ENCODE results near the gene TLR5. TPM values are rescaled to one million over a fixed set of nuclear protein-coding genes. Genes with fewer than 3 reads are reported as not detected.

The TLR5 gene
- total RNA-seq, 4 donors from 2014 or later = 2.8 to 8.3 (median 6.1) TPM

DNA sequence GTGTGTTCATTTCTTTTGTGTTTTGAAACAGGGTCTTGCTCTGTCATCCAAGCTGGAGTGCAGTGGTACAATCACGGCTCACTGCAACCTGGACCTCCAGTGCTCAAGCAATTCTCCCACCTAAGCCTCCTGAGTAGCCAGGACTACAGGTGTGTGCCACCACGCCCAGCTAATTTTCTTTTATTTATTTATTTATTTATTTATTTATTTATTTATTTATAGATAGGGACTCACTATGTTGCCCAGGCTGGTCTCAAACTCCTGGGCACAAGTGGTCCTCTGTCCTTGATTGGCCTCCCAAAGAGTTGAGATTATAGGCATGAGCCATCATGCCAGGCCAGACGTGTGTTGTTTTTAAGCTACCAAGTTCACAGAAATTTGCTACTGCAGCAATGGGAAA lies 43.8 kb upstream of the TLR5 start:
- Histone ChIP-seq H3K36me3 (no peaks in the 10 kb centered on the region), H3K4me3 (no peak overlapping the region), H3K27ac (replicated peaks in 1 of 4) (no peak overlapping the region), H3K4me1 (no peaks in the 10 kb centered on the region), H3K9me3 (no peaks in the 10 kb centered on the region), H3K27me3 (no peaks in the 10 kb centered on the region)
- TF ChIP-seq, protein P1, sequence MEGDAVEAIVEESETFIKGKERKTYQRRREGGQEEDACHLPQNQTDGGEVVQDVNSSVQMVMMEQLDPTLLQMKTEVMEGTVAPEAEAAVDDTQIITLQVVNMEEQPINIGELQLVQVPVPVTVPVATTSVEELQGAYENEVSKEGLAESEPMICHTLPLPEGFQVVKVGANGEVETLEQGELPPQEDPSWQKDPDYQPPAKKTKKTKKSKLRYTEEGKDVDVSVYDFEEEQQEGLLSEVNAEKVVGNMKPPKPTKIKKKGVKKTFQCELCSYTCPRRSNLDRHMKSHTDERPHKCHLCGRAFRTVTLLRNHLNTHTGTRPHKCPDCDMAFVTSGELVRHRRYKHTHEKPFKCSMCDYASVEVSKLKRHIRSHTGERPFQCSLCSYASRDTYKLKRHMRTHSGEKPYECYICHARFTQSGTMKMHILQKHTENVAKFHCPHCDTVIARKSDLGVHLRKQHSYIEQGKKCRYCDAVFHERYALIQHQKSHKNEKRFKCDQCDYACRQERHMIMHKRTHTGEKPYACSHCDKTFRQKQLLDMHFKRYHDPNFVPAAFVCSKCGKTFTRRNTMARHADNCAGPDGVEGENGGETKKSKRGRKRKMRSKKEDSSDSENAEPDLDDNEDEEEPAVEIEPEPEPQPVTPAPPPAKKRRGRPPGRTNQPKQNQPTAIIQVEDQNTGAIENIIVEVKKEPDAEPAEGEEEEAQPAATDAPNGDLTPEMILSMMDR (IDR thresholded peaks at IDR 0.05) = no peak
- no peak for TF ChIP-seq EP300 (IDR thresholded peaks at IDR 0.05)
- no peak for TF ChIP-seq POLR2AphosphoS5 (IDR thresholded peaks at IDR 0.05)
- TF ChIP-seq POLR2A (IDR thresholded peaks at IDR 0.05; ENCODE audit: low read depth) = no peak
- no peak for DNase-seq (ENCODE audit: extremely low spot score)
- intact Hi-C loops (cut with DNase I) = no loop called here
- 96% methylated on average over 3 of the region's 3 CpGs for WGBS

DNA sequence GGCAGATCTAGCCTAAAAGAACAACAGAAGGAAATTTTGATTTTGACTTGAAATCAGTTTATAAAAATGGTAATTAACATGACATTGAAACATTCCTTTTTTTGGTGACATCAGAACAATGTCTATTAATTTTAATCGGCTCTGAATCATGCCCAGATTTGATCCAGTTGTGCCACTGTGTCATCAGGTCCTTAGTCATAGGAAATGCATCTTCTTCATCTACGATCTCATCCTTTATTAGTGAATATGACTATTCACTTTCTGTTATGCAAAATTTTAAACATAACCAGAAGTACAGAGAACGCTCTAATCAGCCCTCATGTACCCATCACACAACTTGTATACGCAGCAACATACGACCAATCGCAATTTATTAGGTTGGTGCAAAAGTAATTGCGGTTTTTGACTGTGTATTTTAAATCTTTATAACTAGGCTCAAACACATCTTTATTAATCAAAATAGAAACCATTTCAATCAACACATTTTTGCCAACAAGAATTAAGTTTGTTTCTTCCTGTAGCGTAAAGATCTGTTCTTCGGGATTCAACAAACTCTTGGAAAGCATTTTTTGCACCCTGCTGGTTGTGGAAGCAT lies 40.3 kb upstream of the TLR5 start:
- DNase-seq (ENCODE audit: extremely low spot score) = no peak
- intact Hi-C loops (cut with DNase I) = no loop called here
- H3K27me3 ChIP-seq = no peaks in the 10 kb centered on the region
- H3K27ac ChIP-seq (replicated peaks in 1 of 4) = no peak overlapping the region
- H3K9me3 ChIP-seq = no peaks in the 10 kb centered on the region
- WGBS = 86% methylated on average over 9 of the region's 9 CpGs
- TF ChIP-seq, protein P1 (IDR thresholded peaks at IDR 0.05) = no peak
- TF ChIP-seq EP300 (IDR thresholded peaks at IDR 0.05) (no peak), POLR2A (IDR thresholded peaks at IDR 0.05; ENCODE audit: low read depth) (no peak), POLR2AphosphoS5 (IDR thresholded peaks at IDR 0.05) (no peak)
- peaks cover 3 to 13% (median 4%) of the 10 kb centered on the region in 4 donors for H3K4me1 ChIP-seq
- H3K36me3 ChIP-seq = no peaks in the 10 kb centered on the region
- H3K4me3 ChIP-seq = no peak overlapping the region

DNA sequence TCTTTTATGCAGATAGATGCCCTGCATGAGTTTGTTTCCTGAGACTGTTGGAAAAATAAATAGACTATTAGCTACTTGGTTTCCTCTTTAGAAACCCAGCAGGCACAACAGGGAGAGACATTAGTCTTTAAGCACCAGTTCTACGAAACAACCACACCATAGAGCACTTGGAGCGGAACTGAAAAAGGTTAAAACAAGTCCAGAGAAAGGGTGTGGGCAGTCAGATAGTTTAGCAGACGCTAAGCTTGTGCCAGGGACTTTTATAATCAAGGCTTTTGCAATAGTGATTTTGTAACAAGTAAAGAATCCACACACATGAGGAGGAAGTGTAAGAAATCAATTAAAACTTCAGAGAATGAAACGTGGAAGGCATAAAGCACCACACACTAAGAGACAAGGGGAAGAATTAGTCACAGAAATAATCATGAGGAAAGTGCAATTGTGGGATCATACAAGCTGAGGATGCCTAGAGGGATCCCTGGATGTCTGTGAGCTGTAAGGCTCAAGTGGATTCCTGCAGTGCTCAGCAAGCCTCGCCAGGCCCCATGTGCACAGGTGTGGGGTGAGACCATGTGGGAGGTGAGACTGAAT lies 37.8 kb upstream of the TLR5 start:
- H3K9me3 ChIP-seq = no peaks in the 10 kb centered on the region
- intact Hi-C loops (cut with DNase I) = no loop called here
- WGBS = 46% methylated on average over 5 of the region's 5 CpGs
- no peaks in the 10 kb centered on the region for H3K36me3 ChIP-seq
- H3K4me1 ChIP-seq = peaks cover 3 to 13% (median 4%) of the 10 kb centered on the region in 4 donors
- TF ChIP-seq POLR2AphosphoS5 (IDR thresholded peaks at IDR 0.05) (peak; percentile 37 to 44), EP300 (IDR thresholded peaks at IDR 0.05) (no peak)
- H3K27me3 ChIP-seq = no peaks in the 10 kb centered on the region
- DNase-seq (ENCODE audit: extremely low spot score) = peak; percentile 5
- H3K4me3 ChIP-seq = no peak overlapping the region
- peak overlapping the region in 3 of 4 donors; percentile 26 to 56 (median 31) for H3K27ac ChIP-seq (replicated peaks in 1 of 4)

DNA sequence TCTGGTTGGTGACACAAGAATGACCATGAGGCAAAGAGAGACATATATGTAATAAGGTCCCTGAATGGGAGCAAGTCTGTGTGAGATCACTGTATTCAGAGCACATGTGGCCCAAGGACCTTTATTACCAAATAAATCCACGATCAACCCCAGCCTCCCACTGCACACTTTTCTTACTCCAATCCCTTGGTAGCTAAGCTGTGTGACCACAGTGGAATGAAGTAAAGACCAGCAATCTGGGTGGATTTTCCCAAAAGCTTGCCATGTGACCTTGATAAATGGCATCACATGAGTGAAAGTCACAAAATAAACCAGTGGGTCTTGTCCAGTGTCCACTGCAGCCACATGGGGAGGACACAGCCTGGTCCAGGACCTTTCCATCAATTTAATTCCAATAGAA lies 36.7 kb upstream of the TLR5 start:
- Histone ChIP-seq H3K27ac (replicated peaks in 1 of 4) (no peak overlapping the region), H3K4me1 (peaks cover 3 to 13% (median 4%) of the 10 kb centered on the region in 4 donors), H3K27me3 (no peaks in the 10 kb centered on the region), H3K36me3 (no peaks in the 10 kb centered on the region), H3K9me3 (no peaks in the 10 kb centered on the region), H3K4me3 (no peak overlapping the region)
- intact Hi-C loops (cut with DNase I) = no loop called here
- 50% methylated on average over 1 of the region's 1 CpG for WGBS
- no peak for DNase-seq (ENCODE audit: extremely low spot score)
- TF ChIP-seq, protein P1 (IDR thresholded peaks at IDR 0.05) = no peak
- TF ChIP-seq POLR2AphosphoS5 (IDR thresholded peaks at IDR 0.05) (no peak), EP300 (IDR thresholded peaks at IDR 0.05) (no peak), POLR2A (IDR thresholded peaks at IDR 0.05; ENCODE audit: low read depth) (no peak)

DNA sequence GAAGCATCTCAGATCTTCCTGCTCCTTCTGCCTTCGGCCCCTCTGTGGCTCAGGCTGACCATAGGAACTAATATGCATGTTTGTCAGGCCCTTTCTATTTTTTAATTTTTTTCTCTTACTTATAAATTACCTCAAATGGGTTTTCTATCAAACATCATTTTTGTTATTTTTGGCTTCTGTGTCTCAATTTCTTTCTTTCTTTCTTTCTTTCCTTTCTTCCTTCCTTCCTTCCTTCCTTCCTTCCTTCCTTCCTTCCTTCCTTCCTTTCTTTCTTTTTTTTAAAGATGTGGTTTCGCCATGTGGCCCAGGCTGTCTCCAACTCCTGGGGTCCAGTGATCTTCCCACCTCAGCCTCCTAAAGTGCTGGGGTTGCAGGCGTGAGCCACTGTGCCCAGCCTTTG lies 36.2 kb upstream of the TLR5 start:
- Histone ChIP-seq H3K4me1 (peaks cover 3 to 13% (median 4%) of the 10 kb centered on the region in 4 donors), H3K27me3 (no peaks in the 10 kb centered on the region), H3K27ac (replicated peaks in 1 of 4) (no peak overlapping the region), H3K4me3 (no peak overlapping the region), H3K9me3 (no peaks in the 10 kb centered on the region), H3K36me3 (no peaks in the 10 kb centered on the region)
- 96% methylated on average over 3 of the region's 3 CpGs for WGBS
- intact Hi-C loops (cut with DNase I) = no loop called here
- TF ChIP-seq POLR2A (IDR thresholded peaks at IDR 0.05; ENCODE audit: low read depth) = no peak
- TF ChIP-seq POLR2AphosphoS5 (IDR thresholded peaks at IDR 0.05) = no peak
- TF ChIP-seq, protein P1 (IDR thresholded peaks at IDR 0.05) = no peak
- TF ChIP-seq EP300 (IDR thresholded peaks at IDR 0.05) = no peak
- DNase-seq (ENCODE audit: extremely low spot score) = no peak
